HG03520 (cell line): ENCODE results near the gene PSEN2.

Experiments
- ATAC-seq: cut with Tn5 transposase; IDR thresholded peaks from one replicate; pipeline ENCODE4 v1.9.1; 2021; ENCODE audit warnings: mild to moderate bottlenecking, moderate library complexity; ENCODE audit not compliant: unreplicated experiment

The PSEN2 gene

DNA sequence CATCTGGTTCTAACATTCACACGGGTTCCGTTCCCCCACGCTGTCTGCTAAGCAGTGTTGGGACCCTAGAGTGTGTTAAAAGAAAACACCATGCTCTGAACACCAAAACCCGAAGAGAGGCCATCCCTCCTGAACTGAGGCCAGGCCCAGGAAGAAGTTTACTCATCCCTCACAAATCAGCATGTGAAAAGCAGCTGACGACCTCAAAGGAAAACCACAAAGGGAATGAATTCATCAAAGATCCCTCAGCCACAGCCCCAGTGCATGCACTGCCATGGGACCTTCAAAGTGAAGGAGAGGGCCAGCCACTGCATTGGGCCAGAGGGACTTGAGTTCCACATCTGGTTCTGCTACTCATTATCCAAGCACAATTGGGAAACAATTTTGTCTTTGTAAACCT is 7.0 kb upstream of the PSEN2 start:
- no peak for ATAC-seq

GRCh38 chr1:226864311-226864710 is 6.1 kb upstream of the PSEN2 start:
- no peak for ATAC-seq

DNA sequence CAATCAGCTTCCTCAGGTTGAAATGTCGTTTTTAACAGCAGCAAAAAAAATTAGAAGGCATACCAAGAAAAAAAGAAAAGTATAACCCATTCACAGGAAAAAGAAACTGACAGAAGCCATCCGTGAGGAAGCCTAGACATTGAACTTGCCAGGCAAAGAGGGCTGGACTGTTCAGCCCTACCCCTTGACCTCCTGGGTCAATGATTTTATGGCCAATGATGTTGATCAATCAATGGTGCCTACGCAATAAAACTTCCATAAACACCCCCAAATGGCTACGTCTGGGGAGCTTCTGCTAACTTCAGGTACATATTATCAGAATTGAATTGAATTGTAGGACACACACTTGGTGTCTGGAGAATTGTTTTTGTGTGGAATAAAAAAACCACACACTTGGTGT is 4.8 kb upstream of the PSEN2 start:
- no peak for ATAC-seq

- ATAC-seq: no peak
Observed at GRCh38 chr1:226867461-226868054, 2.9 kb upstream of the PSEN2 start.

DNA sequence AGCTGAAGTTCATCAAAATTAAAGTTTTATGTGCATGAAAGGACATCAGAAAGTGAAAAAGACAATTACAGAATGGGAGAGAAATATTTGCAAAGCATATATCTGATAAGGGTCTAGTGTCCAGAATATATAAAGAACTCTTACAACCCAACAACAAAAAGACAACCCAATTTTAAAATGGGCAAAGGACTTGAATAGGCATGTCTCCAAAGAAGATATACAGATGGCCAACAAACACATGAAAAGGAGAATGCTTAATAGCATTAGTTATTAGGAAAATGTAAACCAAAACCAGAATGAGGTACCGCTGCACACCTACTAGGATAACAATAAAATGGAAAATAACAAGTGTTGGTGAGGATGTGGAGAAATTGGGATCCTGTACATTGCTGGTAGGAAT is 1.7 kb upstream of the PSEN2 start:
- ATAC-seq: no peak

- ATAC-seq: no peak
Observed at GRCh38 chr1:226870026-226870400, 403 bp upstream of the PSEN2 start.

- ATAC-seq: no peak
Observed at GRCh38 chr1:226871636-226872327, 1.4 kb downstream of the PSEN2 start.

DNA sequence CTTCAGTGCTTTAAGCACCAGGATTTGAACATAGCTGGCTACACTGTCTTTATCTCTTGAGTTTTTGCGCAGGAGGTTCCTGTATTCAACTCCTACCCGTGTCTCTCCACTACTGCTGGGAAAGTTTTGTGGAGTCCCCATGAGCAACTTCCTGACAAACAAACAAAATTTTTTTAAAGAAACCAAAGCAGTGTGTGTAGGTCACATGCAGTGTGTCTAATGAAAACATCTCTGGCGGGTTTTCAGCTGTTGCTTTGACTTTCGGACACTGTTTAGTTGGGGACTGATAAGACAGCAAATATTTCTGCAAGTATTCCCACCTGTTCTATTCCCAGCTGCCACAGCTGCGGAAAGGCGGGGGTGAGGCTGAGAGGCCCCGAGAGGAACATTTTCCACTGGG is 2.0 kb downstream of the PSEN2 start:
- ATAC-seq: no peak

DNA sequence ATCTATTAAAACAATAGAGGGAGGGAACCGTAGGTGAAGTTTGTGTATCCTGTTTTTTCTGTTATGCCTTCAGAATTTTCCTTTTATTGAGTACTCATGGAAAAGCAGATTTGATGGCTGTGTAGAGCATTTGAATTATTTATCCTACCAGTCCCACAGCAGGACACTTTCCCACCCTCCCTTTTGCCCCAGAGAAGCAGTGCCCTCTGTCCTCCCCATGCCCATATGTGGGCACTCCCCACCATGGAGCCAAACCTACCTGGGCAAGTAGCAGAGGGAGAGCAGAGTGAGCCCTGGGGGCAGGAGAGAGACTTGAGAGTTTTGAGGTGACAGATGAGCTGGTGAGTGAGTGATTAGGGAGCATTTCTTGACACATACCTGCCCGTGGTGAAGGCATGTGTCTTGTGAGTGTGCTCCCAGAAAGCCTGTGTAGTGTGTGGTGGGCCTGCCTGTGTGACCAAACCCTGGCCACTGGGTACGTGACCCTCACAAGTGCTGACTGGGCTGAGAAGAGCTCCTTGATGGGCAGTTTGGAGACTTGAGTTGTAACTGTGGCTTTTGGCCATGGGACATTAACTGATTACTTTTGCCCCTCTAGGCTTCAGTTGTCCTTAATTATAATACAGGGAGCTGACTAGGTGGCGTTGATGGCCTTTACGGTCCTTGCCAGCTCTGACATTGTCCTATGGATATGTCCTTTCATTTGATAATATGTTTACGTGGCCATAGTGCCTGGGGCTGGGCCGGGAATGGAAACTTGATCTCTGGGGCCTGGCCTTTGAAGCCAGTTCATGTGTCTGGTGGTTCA is 3.6 kb downstream of the PSEN2 start:
- ATAC-seq: no peak

DNA sequence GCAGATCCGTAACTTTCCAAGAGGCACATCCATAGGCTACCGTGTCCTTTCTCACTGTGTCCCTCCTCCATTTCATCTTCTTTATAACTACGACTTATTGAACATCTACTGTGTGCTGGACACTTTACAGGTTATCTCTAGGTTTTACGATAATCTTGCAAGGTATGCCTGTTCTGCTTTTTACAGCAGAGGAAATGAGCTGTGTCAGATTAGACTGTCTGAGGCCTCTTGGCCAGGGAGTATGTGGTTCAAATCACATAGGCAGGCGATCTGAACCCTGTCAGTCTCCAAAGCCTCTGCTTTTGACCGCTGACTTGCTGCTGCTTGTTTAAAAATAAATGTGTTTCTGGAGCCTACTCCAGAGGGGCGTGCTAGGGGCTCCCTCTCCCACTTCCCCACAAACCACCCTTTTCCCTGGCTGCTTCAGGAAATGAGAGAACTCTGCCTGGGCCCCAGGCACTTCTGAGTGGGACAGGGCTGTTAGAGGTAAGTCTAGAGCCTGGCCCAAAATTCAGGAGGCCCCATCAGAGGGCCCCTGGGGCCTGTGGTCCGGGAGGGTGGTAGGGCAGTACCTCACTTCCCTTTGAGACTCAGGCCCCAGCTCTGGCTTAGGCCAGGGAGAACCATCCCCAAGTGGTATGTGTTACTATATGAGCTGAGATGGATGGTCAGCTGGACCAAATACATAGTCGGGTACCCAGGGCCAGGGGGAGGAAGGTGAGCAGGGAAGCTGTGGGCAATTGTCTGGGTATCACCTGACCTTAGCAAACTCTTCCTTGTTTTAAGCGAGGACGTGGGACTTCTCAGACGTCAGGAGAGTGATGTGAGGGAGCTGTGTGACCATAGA is 4.4 kb downstream of the PSEN2 start:
- ATAC-seq: no peak

GRCh38 chr1:226875641-226876295 is 5.4 kb downstream of the PSEN2 start:
- ATAC-seq: no peak

- ATAC-seq: no peak
Observed at GRCh38 chr1:226877669-226878068, 7.3 kb downstream of the PSEN2 start.

DNA sequence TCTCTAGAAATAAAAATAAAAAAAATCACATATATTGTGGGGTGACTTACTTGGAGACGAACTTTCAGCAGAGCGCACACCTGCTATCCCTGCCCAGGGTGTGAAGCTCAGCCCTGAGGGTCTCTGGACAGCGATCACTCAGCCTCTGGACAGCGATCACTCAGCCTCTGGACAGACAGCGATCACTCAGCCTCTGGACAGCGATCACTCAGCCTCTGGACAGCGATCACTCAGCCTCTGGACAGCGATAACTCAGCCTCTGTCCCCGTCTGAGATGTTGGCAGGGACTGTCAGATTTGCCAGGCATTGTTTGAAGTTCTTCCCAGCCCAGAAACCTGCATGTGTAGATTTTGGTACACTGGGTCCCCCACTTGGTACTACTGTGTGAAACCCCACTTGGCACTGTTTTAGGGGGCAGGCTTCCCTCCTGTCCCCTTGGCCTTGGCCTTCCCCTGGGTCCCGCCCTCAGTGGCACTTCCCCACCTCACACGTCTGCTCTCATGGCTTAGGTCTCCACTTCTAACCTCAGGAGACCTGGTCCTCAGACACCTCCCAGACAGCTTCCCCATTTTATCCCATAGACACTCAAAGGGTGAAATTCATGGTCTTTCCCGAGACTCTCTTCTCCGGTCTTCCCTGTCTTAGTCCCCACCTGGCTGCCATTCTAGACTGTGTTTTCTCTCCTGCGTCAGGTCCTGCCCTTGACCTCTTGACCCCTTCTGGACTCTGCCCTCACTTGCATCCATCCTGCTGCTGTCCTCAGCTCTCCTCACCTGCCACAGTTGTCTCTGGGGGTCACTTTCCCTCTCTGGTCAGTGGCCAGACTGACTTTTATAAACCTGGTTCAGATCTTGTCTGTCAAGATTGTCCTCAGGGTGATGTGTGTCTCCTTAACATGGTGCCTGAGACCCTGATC is 10.2 kb downstream of the PSEN2 start:
- ATAC-seq: no peak

- ATAC-seq: no peak
Observed at GRCh38 chr1:226881515-226882185, 11.2 kb downstream of the PSEN2 start.

GRCh38 chr1:226882187-226882586 is 11.8 kb downstream of the PSEN2 start:
- ATAC-seq: no peak

- peak; percentile 99 for ATAC-seq
Observed at GRCh38 chr1:226882631-226883409, 12.4 kb downstream of the PSEN2 start.

GRCh38 chr1:226883630-226884029 is 13.2 kb downstream of the PSEN2 start:
- no peak for ATAC-seq

GRCh38 chr1:226884116-226884625 is 13.8 kb downstream of the PSEN2 start:
- no peak for ATAC-seq
